ENCODE results near the gene GABRA4. TPM values are rescaled to one million over a fixed set of nuclear protein-coding genes. Genes with fewer than 3 reads are reported as not detected.

Gene GABRA4
- total RNA-seq, 1 experiment from 2014 or later: not detected

- Mint-ChIP-seq H3K4me1 (ENCODE audit: low read depth, unreplicated experiment) (no peaks in the 10 kb centered on the region), H3K27ac (ENCODE audit: unreplicated experiment) (no peak overlapping the region), H3K9me3 (ENCODE audit: low read depth, unreplicated experiment) (no peaks in the 10 kb centered on the region), H3K4me3 (ENCODE audit: low read depth, unreplicated experiment) (no peak overlapping the region), H3K27me3 (ENCODE audit: unreplicated experiment) (no peaks in the 10 kb centered on the region), H3K36me3 (ENCODE audit: insufficient read depth, unreplicated experiment) (no peaks in the 10 kb centered on the region)
- intact Hi-C loops (cut with micrococcal nuclease; ENCODE audit: unreplicated experiment): loop anchor here (2.0 to 5.0 kb wide), 3 partner anchors 99 to 449 kb away; no protein-coding TSS in a partner anchor
- CTCF ChIA-PET: interaction anchor here (0.8 kb wide), 1 partner anchor 99 kb away, joined by 3 read pairs; no protein-coding TSS in a partner anchor
- DNase-seq: no peak
- TF ChIP-seq, protein P1, sequence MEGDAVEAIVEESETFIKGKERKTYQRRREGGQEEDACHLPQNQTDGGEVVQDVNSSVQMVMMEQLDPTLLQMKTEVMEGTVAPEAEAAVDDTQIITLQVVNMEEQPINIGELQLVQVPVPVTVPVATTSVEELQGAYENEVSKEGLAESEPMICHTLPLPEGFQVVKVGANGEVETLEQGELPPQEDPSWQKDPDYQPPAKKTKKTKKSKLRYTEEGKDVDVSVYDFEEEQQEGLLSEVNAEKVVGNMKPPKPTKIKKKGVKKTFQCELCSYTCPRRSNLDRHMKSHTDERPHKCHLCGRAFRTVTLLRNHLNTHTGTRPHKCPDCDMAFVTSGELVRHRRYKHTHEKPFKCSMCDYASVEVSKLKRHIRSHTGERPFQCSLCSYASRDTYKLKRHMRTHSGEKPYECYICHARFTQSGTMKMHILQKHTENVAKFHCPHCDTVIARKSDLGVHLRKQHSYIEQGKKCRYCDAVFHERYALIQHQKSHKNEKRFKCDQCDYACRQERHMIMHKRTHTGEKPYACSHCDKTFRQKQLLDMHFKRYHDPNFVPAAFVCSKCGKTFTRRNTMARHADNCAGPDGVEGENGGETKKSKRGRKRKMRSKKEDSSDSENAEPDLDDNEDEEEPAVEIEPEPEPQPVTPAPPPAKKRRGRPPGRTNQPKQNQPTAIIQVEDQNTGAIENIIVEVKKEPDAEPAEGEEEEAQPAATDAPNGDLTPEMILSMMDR (IDR thresholded peaks at IDR 0.05; ENCODE audit: unreplicated experiment): no peak
- no TSS peak for BruUV-seq (replicated peaks)
Observed at GRCh38 chr4:46933686-46934085, 59.7 kb downstream of the GABRA4 start.

DNA sequence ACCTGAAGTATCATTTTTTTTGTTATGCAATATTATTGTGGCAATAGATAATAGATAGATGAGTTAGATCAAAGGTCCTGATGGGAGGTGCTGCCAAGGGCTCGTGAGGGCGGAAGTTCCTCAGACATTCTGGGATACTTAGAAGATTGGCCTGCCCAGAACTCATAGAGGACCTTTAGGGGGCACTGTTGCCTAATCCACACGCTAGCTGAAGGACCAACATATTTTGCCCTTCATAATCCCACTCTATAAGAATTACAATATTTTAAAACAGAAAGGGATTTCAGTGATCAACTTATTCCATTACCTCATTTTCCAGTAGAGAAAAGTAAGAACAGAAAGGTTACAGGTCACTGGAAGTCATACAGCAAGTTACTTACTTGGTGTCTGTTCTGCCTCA lies 61.4 kb downstream of the GABRA4 start:
- Mint-ChIP-seq H3K27me3 (ENCODE audit: unreplicated experiment) (no peaks in the 10 kb centered on the region), H3K4me3 (ENCODE audit: low read depth, unreplicated experiment) (no peak overlapping the region), H3K9me3 (ENCODE audit: low read depth, unreplicated experiment) (no peaks in the 10 kb centered on the region), H3K4me1 (ENCODE audit: low read depth, unreplicated experiment) (no peaks in the 10 kb centered on the region), H3K36me3 (ENCODE audit: insufficient read depth, unreplicated experiment) (no peaks in the 10 kb centered on the region), H3K27ac (ENCODE audit: unreplicated experiment) (no peak overlapping the region)
- CTCF ChIA-PET: no interaction called here
- intact Hi-C loops (cut with micrococcal nuclease; ENCODE audit: unreplicated experiment): loop anchor here (2.0 to 5.0 kb wide), 3 partner anchors 101 to 450 kb away; no protein-coding TSS in a partner anchor
- DNase-seq: peak; percentile 30
- TF ChIP-seq, protein P1 (IDR thresholded peaks at IDR 0.05; ENCODE audit: unreplicated experiment): no peak
- BruUV-seq (replicated peaks): no TSS peak

- no peaks in the 10 kb centered on the region for H3K9me3 Mint-ChIP-seq (ENCODE audit: low read depth, unreplicated experiment)
- no peaks in the 10 kb centered on the region for H3K36me3 Mint-ChIP-seq (ENCODE audit: insufficient read depth, unreplicated experiment)
- no peaks in the 10 kb centered on the region for H3K4me1 Mint-ChIP-seq (ENCODE audit: low read depth, unreplicated experiment)
- H3K27ac Mint-ChIP-seq (ENCODE audit: unreplicated experiment): no peak overlapping the region
- no peak for DNase-seq
- CTCF ChIA-PET: no interaction called here
- intact Hi-C loops (cut with micrococcal nuclease; ENCODE audit: unreplicated experiment): loop anchor here (5.0 kb wide), 1 partner anchor 451 kb away; no protein-coding TSS in a partner anchor
- H3K4me3 Mint-ChIP-seq (ENCODE audit: low read depth, unreplicated experiment): no peak overlapping the region
- no TSS peak for BruUV-seq (replicated peaks)
- H3K27me3 Mint-ChIP-seq (ENCODE audit: unreplicated experiment): no peaks in the 10 kb centered on the region
- TF ChIP-seq, protein P1 (IDR thresholded peaks at IDR 0.05; ENCODE audit: unreplicated experiment): no peak
Observed at GRCh38 chr4:46930891-46931290, 62.5 kb downstream of the GABRA4 start.

- Mint-ChIP-seq H3K4me3 (ENCODE audit: low read depth, unreplicated experiment) (no peak overlapping the region), H3K9me3 (ENCODE audit: low read depth, unreplicated experiment) (no peaks in the 10 kb centered on the region), H3K4me1 (ENCODE audit: low read depth, unreplicated experiment) (no peaks in the 10 kb centered on the region), H3K27me3 (ENCODE audit: unreplicated experiment) (no peaks in the 10 kb centered on the region), H3K36me3 (ENCODE audit: insufficient read depth, unreplicated experiment) (no peaks in the 10 kb centered on the region), H3K27ac (ENCODE audit: unreplicated experiment) (no peak overlapping the region)
- no TSS peak for BruUV-seq (replicated peaks)
- DNase-seq: no peak
- CTCF ChIA-PET: no interaction called here
- TF ChIP-seq, protein P1 (IDR thresholded peaks at IDR 0.05; ENCODE audit: unreplicated experiment): no peak
- intact Hi-C loops (cut with micrococcal nuclease; ENCODE audit: unreplicated experiment): no loop called here
Observed at GRCh38 chr4:46927201-46927600, 66.2 kb downstream of the GABRA4 start.
